H1 (cell line): ENCODE data around the gene SH2D4B.

Source experiments
- CTCF ChIP-seq, 3 experiments: IDR thresholded peaks; 1 replicate in 2 of 3; 2 replicates in 1 of 3; pipeline versions ENCODE4 v1.5.1 to v1.6.1; 2011; ENCODE audit warnings: low read length in 3 of 3, mild to moderate bottlenecking in 3 of 3, inconsistent platforms in 2 of 3, low read depth in 1 of 3, moderate library complexity in 1 of 3; ENCODE audit not compliant: insufficient read depth in 1 of 3; ENCODE audit errors: control extremely low read depth in 1 of 3
- EP300 ChIP-seq, 2 experiments: IDR thresholded peaks; 1 replicate in 1 of 2; 2 replicates in 1 of 2; pipeline ENCODE4 v1.6.1; 2011 to 2012; ENCODE audit warnings: low read depth in 2 of 2, low read length in 2 of 2, mild to moderate bottlenecking in 2 of 2, borderline replicate concordance in 1 of 2, inconsistent platforms in 1 of 2, moderate library complexity in 1 of 2
- JUN ChIP-seq: IDR thresholded peaks from 2 replicates; pipeline ENCODE4 v1.6.1; 2011; ENCODE audit warnings: low read depth, mild to moderate bottlenecking, improper control_type of control experiment, low read length
- JUND ChIP-seq: IDR thresholded peaks from 2 replicates; pipeline ENCODE4 v1.6.1; 2011; ENCODE audit warnings: mild to moderate bottlenecking, improper control_type of control experiment, low read length
- MAX ChIP-seq: IDR thresholded peaks from 2 replicates; pipeline ENCODE4 v1.6.1; 2012; ENCODE audit warnings: inconsistent platforms
- POLR2A ChIP-seq, 2 experiments: IDR thresholded peaks; 1 replicate in 1 of 2; 2 replicates in 1 of 2; pipeline ENCODE4 v1.6.1; 2011; ENCODE audit warnings: low read depth in 2 of 2, low read length in 2 of 2, mild to moderate bottlenecking in 2 of 2; ENCODE audit errors: control extremely low read depth in 1 of 2
- RAD21 ChIP-seq, 2 experiments: IDR thresholded peaks in 1 of 2; conservative IDR thresholded peaks in 1 of 2; 2 replicates each; pipeline ENCODE4 v1.6.1; 2011; ENCODE audit warnings: low read depth in 2 of 2, low read length in 2 of 2, improper control_type of control experiment in 1 of 2, inconsistent platforms in 1 of 2, mild to moderate bottlenecking in 1 of 2, moderate library complexity in 1 of 2
- RXRA ChIP-seq: IDR thresholded peaks from 2 replicates; pipeline ENCODE4 v1.6.1; 2011; ENCODE audit warnings: low read depth, mild to moderate bottlenecking, low read length, moderate library complexity; ENCODE audit not compliant: insufficient read depth
- SP1 ChIP-seq: IDR thresholded peaks from 2 replicates; pipeline ENCODE4 v1.6.1; 2011; ENCODE audit warnings: low read depth, low read length

GRCh38 chr10:80617807-80618206, 80.1 kb downstream of the SH2D4B start:
- TF ChIP-seq POLR2A (IDR thresholded peaks at IDR 0.05; ENCODE audit: control extremely low read depth in 1 of 2, low read depth in 2 of 2, low read length in 2 of 2) = no peak
- no peak for TF ChIP-seq SP1
- no peak for TF ChIP-seq JUND
- TF ChIP-seq CTCF (IDR thresholded peaks at IDR 0.05; ENCODE audit: control extremely low read depth in 1 of 3, insufficient read depth in 1 of 3, low read depth in 1 of 3, low read length in 3 of 3) = no peak
- no peak for TF ChIP-seq RAD21 (IDR thresholded peaks at IDR 0.05 in 1 of 2, conservative IDR thresholded peaks at IDR 0.05 in 1 of 2; ENCODE audit: low read depth in 2 of 2, low read length in 2 of 2)
- TF ChIP-seq JUN = no peak
- no peak for TF ChIP-seq MAX
- no peak for TF ChIP-seq RXRA
- no peak for TF ChIP-seq EP300 (IDR thresholded peaks at IDR 0.05; ENCODE audit: borderline replicate concordance in 1 of 2, low read depth in 2 of 2, low read length in 2 of 2)
